MM.1S (cell line): Measurements from ENCODE around the gene NFE2L3.

ENCODE experiments used
- EZH2 ChIP-seq: fragments of 300-600 bp; sonication (generic); optimal IDR thresholded peaks from 2 replicates; pipeline ENCODE3; 2017; ENCODE audit warnings: low read depth, mild to moderate bottlenecking, antibody characterized with exemption, low read length, mixed read lengths
- EZH2phosphoT487 ChIP-seq: fragments of 300-600 bp; sonication (generic); IDR thresholded peaks from 2 replicates; pipeline ENCODE4 v1.6.1; 2018; ENCODE audit warnings: antibody characterized with exemption, low read length
- TF ChIP-seq, protein P1 (sequence below): fragments of 300-600 bp; sonication (generic); IDR thresholded peaks from 2 replicates; pipeline ENCODE4 v1.5.1; 2016; ENCODE audit warnings: antibody characterized with exemption, low read length, mixed read lengths

DNA sequence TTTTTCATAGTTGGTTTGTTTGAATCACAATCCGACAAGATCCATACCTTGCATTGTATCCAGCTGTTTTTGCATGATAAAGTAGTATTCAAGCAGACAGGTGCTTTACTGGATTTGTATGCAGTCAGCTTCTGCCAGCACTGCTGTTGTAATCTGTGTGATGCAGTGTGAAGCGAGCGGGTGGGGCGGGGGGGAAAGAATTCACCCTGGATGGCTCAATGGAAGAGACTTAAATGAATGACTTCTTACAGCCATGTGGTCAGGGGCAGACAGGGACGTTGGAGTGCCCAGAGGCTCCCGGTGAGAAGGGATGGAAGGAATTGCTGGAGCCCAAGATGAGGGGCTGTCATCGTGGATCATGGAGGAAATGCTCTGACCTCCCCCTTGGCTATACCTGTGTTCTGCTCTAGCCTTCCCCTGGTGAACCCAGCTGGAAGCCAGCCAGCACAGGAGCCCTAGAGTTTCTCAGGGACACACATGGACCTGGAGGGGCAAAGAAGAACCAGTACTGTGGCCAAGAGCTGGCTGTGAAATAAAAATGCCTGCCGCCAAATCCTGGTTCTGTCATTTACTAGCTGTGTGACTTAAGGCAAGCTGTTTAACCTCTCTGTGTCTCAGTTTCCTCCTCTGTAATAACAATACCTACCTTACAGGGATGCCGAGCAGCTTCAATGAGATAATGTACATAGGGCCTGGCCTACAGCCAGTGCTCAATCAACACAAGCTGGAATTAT is 14.1 kb downstream of the NFE2L3 start:
- TF ChIP-seq, protein P1, sequence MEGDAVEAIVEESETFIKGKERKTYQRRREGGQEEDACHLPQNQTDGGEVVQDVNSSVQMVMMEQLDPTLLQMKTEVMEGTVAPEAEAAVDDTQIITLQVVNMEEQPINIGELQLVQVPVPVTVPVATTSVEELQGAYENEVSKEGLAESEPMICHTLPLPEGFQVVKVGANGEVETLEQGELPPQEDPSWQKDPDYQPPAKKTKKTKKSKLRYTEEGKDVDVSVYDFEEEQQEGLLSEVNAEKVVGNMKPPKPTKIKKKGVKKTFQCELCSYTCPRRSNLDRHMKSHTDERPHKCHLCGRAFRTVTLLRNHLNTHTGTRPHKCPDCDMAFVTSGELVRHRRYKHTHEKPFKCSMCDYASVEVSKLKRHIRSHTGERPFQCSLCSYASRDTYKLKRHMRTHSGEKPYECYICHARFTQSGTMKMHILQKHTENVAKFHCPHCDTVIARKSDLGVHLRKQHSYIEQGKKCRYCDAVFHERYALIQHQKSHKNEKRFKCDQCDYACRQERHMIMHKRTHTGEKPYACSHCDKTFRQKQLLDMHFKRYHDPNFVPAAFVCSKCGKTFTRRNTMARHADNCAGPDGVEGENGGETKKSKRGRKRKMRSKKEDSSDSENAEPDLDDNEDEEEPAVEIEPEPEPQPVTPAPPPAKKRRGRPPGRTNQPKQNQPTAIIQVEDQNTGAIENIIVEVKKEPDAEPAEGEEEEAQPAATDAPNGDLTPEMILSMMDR = no peak
- no peak for TF ChIP-seq EZH2
- no peak for TF ChIP-seq EZH2phosphoT487
